Heart left ventricle (tissue), 13 donors: Measurements from ENCODE around the gene IGFBPL1.

ENCODE experiments used
- CTCF ChIP-seq, 12 donors: fragments of 200-600 bp; sonication (generic) in 4 of 12; IDR thresholded peaks; one replicate each; pipeline versions ENCODE4 v1.5.0 to v1.8.0; 2018 to 2022; ENCODE audit warnings: antibody characterized with exemption in 12 of 12, mild to moderate bottlenecking in 5 of 12
- POLR2A ChIP-seq, 2 donors: fragments of 450-650 bp; IDR thresholded peaks; one replicate each; pipeline ENCODE4 v1.6.1; 2017; ENCODE audit warnings: antibody characterized with exemption in 2 of 2, mild to moderate bottlenecking in 2 of 2, moderate library complexity in 2 of 2
- donor health status: ischemic (EF 13 %, LVEDD 7.1; RV severe dilation, severe dysfunction).
- donor health status: DM: no; HTN: yes; CAD: no.
- donor health status: DM: no; HTN: no; CAD: no.
- donor health status: ischemic (EF 25% LVEDD 6.9; RV normal size, moderate dysfunction).
- donor health status: ischemic (EF 25% LVEDD 5.7; RV mildly dilated, moderate dysfunction).
- donor health status: ischemic (EF 35%, LVEDD 5.7; RV mildly dilated, moderate dysfunction).
- donor health status: nonischemic (EF 11% LVEDD 7.7; RV severe dilation, severe dysfunction).
- donor health status: DM: yes; HTN: yes; CAD: no.
- donor health status: PGD.
- donor health status: ischemic (EF 29% LVEDD 5.4; RV normal size, mild dysfunction).
- donor health status: nonischemic (EF 23%, LVEDD 6.1; RV moderate dilation, normal function).

GRCh38 chr9:38440516-38440915, 16.3 kb upstream of the IGFBPL1 start:
- TF ChIP-seq POLR2A (IDR thresholded peaks at IDR 0.05) (no peak), CTCF (IDR thresholded peaks at IDR 0.05) (no peak)
